Testis (tissue), 3 donors: ENCODE data around the gene ITFG2. TPM values are rescaled to one million over a fixed set of nuclear protein-coding genes. Genes with fewer than 3 reads are reported as not detected.
A peak's percentile ranks its signal among the peaks of the same experiment; 100 is the strongest.
"Not testable (repeated sequence)": the region's sequence is repeated elsewhere in the genome, so short reads cannot be mapped to it uniquely, and the experiment has no call there.

Experiments
- DNase-seq: peaks from one replicate; pipeline ENCODE4 v3.0.0-alpha.2; 2019
- H3K27ac ChIP-seq, 2 donors: fragments of 200-600 bp; sonication (generic); one replicate each; pipeline ENCODE4 v1.5.1; 2019
- H3K27me3 ChIP-seq: fragments of 200-600 bp; sonication (generic); one replicate; pipeline ENCODE4 v1.5.1; 2019
- H3K36me3 ChIP-seq: fragments of 200-600 bp; sonication (generic); one replicate; pipeline ENCODE4 v1.5.1; 2017; ENCODE audit warnings: low read depth; ENCODE audit errors: missing control alignments
- H3K4me1 ChIP-seq: fragments of 200-600 bp; sonication (generic); one replicate; pipeline ENCODE4 v1.5.1; 2019
- H3K4me3 ChIP-seq, 2 donors: fragments of 200-600 bp; sonication (generic); one replicate each; pipeline ENCODE4 v1.5.1; 2017 to 2019
- H3K9me3 ChIP-seq: fragments of 200-600 bp; sonication (generic); one replicate; pipeline ENCODE4 v1.5.1; 2017
- CTCF ChIP-seq, 3 experiments: fragments of 450-650 bp in 2 of 3; fragments of 200-600 bp in 1 of 3; sonication (generic) in 1 of 3; IDR thresholded peaks; one replicate each; pipeline ENCODE4 v1.5.1; 2016 to 2019; ENCODE audit warnings: antibody characterized with exemption in 3 of 3, mild to moderate bottlenecking in 2 of 3, moderate library complexity in 1 of 3
- POLR2A ChIP-seq: fragments of 450-650 bp; IDR thresholded peaks from one replicate; pipeline ENCODE4 v1.6.1; 2017; ENCODE audit warnings: antibody characterized with exemption, mild to moderate bottlenecking, moderate library complexity
- WGBS, 2 donors: methylation state at CpG; one replicate each; pipeline ENCODE4 v1.1.5; 2018; 5-methylcytosine and 5-hydroxymethylcytosine counted together
- intact Hi-C: fragments of 100-400 bp; cut with DNase I; formaldehyde crosslinking; loops from one replicate; pipeline ENCODE4 v1.15.1; 2023; ENCODE audit warnings: low total_unique reads
- polyA plus RNA-seq: library from polyadenylated mRNA; stranded (reverse); fragments of 350-450 nt; fragmentation: Illumina TruSeq; extraction: RNeasy Lipid Tissue Mini Kit (QIAGEN cat#74804); gene quantifications from one replicate; pipeline ENCODE4 v1.2.3, GENCODE V29; 2014; ENCODE audit warnings: low read depth, low replicate concordance; ENCODE audit not compliant: insufficient read depth
- total RNA-seq, 2 donors: library from RNA; depleted of rRNA; stranded (reverse); fragments of >200 nt; gene quantifications; one replicate each; pipeline ENCODE4 v1.2.3, GENCODE V29; 2016

The ITFG2 gene
- total and polyA plus RNA-seq, 3 donors from 2014 or later: 32.6 to 69.4 (median 54.1) TPM

GRCh38 chr12:2857576-2857975 lies 45.1 kb downstream of the ITFG2 start:
- Histone ChIP-seq H3K4me3 (no peak overlapping the region), H3K4me1 (peaks cover 10% of the 10 kb centered on the region), H3K27me3 (no peaks in the 10 kb centered on the region), H3K36me3 (no peaks in the 10 kb centered on the region), H3K9me3 (no peaks in the 10 kb centered on the region), H3K27ac (no peak overlapping the region)
- intact Hi-C loops: no loop called here
- whole genome bisulfite sequencing, 2 donors: 94 to 96% methylated on average over 7 of the region's 7 CpGs
- no peak for DNase-seq
- TF ChIP-seq POLR2A (no peak), CTCF (IDR thresholded peaks at IDR 0.05) (no peak)

DNA sequence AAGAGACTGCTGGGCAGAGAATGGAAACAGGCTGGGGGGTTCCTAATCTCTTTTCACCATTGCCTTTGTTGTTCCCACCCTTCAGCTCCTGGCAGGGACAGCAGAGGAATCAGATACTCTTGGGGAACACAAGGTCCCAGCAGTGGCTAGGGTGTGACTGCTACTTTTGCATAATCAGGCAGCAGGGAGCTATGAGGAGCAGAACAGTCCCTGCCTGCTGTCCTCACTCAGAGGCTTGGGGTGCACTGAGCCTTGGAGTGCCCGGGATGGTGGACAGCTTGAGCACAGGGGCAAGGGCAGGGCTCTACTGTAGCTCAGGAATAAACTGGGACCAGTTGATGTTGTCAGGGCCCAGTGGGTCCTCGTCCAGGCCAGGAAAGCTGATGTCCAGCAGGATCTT lies 45.9 kb downstream of the ITFG2 start:
- Histone ChIP-seq H3K27me3 (no peaks in the 10 kb centered on the region), H3K4me1 (peaks cover 10% of the 10 kb centered on the region), H3K9me3 (no peaks in the 10 kb centered on the region), H3K36me3 (no peaks in the 10 kb centered on the region), H3K27ac (peak overlapping the region in 1 of 2 donors; percentile 68), H3K4me3 (no peak overlapping the region)
- intact Hi-C loops: no loop called here
- 36 to 100% methylated on average over 1 to 2 of the region's 2 CpGs for WGBS, 2 donors
- no peak for DNase-seq
- no peak for TF ChIP-seq POLR2A
- no peak for TF ChIP-seq CTCF (IDR thresholded peaks at IDR 0.05)

DNA sequence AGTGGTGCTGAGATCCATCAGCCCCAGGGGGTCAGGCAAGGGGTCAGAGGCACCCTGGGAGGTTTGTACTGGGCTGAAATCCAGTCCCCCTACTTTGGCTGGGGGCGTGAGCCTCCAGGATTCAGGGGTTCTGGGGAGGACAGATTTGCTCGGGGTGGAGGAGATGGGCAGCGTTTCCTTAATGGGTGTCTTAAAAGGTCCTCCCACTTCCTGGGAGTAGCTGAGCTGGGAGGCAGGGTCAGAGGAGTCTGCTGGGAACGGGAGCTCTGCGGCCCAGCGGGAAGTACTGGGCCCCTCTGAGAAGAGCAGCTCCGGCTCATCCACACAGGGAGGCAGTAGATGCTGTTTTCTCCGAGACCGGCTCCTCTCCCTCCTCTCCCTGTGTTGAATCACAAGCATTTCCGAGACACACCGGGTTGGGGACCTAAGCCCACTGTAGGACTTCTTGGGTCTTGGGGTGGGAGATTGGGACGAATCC lies 46.5 kb downstream of the ITFG2 start:
- TF ChIP-seq POLR2A: no peak
- TF ChIP-seq CTCF (IDR thresholded peaks at IDR 0.05): no peak
- peak; percentile 24 for DNase-seq
- Histone ChIP-seq H3K36me3 (no peaks in the 10 kb centered on the region), H3K27me3 (no peaks in the 10 kb centered on the region), H3K4me3 (no peak overlapping the region), H3K9me3 (no peaks in the 10 kb centered on the region), H3K27ac (peak overlapping the region in 1 of 2 donors; percentile 68), H3K4me1 (peaks cover 7% of the 10 kb centered on the region)
- WGBS, 2 donors: 63% methylated on average over 12 of the region's 12 CpGs; no CpG with 5 or more reads in 1 of the 2 donors
- intact Hi-C loops: no loop called here

DNA sequence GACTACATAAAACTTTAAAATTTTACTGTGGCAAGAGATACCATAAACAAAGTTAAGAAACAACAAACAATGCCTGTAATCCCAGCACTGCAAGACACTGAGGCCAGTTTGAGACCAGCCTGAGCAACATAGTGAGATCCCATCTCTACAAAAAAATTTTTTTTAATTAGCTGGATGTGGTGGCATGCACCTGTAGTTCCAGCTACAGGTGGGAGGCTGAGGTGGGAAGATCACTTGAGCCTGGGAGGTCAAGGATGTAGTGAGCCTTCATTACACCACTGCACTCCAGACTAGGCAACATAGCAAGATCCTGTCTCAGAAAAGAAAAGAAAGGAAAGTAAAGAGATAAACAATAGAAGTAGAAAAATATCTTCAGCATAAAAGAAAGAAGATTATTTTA lies 47.7 kb downstream of the ITFG2 start:
- Histone ChIP-seq H3K4me3 (no peak overlapping the region), H3K4me1 (peaks cover 7% of the 10 kb centered on the region), H3K27me3 (no peaks in the 10 kb centered on the region), H3K36me3 (no peaks in the 10 kb centered on the region), H3K27ac (no peak overlapping the region), H3K9me3 (no peaks in the 10 kb centered on the region)
- no peak for TF ChIP-seq POLR2A
- no peak for TF ChIP-seq CTCF (IDR thresholded peaks at IDR 0.05)
- DNase-seq: no peak
- intact Hi-C loops: no loop called here

DNA sequence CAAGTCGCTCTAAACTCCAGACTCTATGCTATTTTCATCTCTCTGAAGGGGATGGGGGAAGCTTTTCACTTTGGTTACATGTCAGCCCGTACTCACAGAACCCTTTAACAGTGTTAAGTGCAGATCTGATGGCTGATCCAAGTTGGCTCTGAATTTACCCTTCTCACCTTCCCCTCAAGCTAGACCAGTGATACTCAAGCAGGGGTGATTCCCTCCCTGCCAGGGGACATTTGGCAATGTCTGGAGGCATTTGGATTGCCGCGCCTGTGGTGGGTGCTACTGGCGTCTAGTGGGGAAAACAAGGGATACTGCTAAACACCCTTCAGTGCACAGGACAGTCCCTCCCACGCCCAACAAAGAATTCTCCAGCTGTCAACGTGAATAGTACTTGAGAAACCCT lies 50.4 kb downstream of the ITFG2 start:
- no peaks in the 10 kb centered on the region for H3K36me3 ChIP-seq
- H3K4me3 ChIP-seq: no peak overlapping the region
- no peak overlapping the region for H3K27ac ChIP-seq
- WGBS, 2 donors: 88 to 89% methylated on average over 7 of the region's 7 CpGs
- TF ChIP-seq POLR2A (no peak), CTCF (IDR thresholded peaks at IDR 0.05) (no peak)
- H3K27me3 ChIP-seq: no peaks in the 10 kb centered on the region
- H3K4me1 ChIP-seq: peaks cover 7% of the 10 kb centered on the region
- intact Hi-C loops: no loop called here
- no peak for DNase-seq
- no peaks in the 10 kb centered on the region for H3K9me3 ChIP-seq

DNA sequence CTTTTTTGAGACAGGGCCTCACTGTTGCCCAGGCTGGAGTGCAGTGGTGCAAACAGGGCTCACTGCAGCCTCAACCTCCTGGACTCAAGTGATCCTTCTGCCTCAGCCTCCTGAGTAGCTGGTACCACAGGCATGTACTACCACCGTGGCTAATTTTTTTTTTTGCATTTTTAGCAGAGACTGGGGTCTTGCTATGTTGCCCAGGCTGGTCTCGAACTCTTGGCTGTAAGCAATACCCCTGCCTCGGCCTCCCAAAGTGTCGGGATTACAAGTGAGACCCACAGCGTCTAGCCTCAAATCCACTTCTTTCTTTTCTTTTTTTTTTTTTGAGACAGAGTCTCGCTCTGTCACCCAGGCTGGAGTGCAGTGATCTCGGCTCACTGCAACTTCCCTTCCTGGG lies 50.9 kb downstream of the ITFG2 start:
- not testable (repeated sequence) for DNase-seq, H3K4me1 ChIP-seq

More for the DNA sequence above, 50.9 kb downstream of the ITFG2 start:
- H3K27me3 ChIP-seq, H3K9me3 ChIP-seq, intact Hi-C loops, H3K27ac ChIP-seq, H3K36me3 ChIP-seq, H3K4me3 ChIP-seq: not testable (repeated sequence)
- WGBS, 2 donors: 89 to 96% methylated on average over 7 of the region's 7 CpGs
